Upper lobe of left lung (tissue), 6 donors: ENCODE measurements around the gene PCSK5. TPM values are rescaled to one million over a fixed set of nuclear protein-coding genes. Genes with fewer than 3 reads are reported as not detected.

Source experiments
- ATAC-seq, 2 donors: fragments of 200-7000 bp; cut with Tn5 transposase; one replicate each; pipeline ENCODE4 v1.9.1; 2022; ENCODE audit warnings: mild to moderate bottlenecking in 2 of 2, moderate library complexity in 2 of 2; ENCODE audit not compliant: low FRiP score in 2 of 2
- DNase-seq, 2 donors: peaks; one replicate each; pipeline ENCODE4 v3.0.0-alpha.2; 2019 to 2020
- H3K27ac ChIP-seq, 4 donors: fragments of 200-600 bp; sonication (generic); one replicate each; pipeline ENCODE4 v1.5.1; 2016 to 2019
- H3K27me3 ChIP-seq, 4 donors: fragments of 200-600 bp; sonication (generic); one replicate each; pipeline ENCODE4 v1.5.1; 2017 to 2019
- H3K36me3 ChIP-seq, 4 donors: fragments of 200-600 bp; sonication (generic); one replicate each; pipeline ENCODE4 v1.5.1; 2016 to 2019
- H3K4me1 ChIP-seq, 4 donors: fragments of 200-600 bp; sonication (generic); one replicate each; pipeline ENCODE4 v1.5.1; 2018 to 2019
- H3K4me3 ChIP-seq, 4 donors: fragments of 200-600 bp; sonication (generic); one replicate each; pipeline ENCODE4 v1.5.1; 2017 to 2019; ENCODE audit warnings: mild to moderate bottlenecking in 2 of 4, moderate library complexity in 1 of 4
- H3K9me3 ChIP-seq, 4 donors: fragments of 200-600 bp; sonication (generic); one replicate each; pipeline ENCODE4 v1.5.1; 2018 to 2019
- EP300 ChIP-seq, 4 donors: sonication (generic); formaldehyde crosslinking; IDR thresholded peaks; one replicate each; pipeline ENCODE4 v1.5.1; 2017; ENCODE audit warnings: antibody characterized with exemption in 4 of 4, control low read depth in 2 of 4
- POLR2A ChIP-seq, 4 donors: fragments of 450-650 bp; IDR thresholded peaks; one replicate each; pipeline ENCODE4 v1.5.1; 2016 to 2017; ENCODE audit warnings: antibody characterized with exemption in 4 of 4, mild to moderate bottlenecking in 2 of 4
- POLR2AphosphoS5 ChIP-seq, 2 donors: sonication (generic); formaldehyde crosslinking; IDR thresholded peaks; one replicate each; pipeline ENCODE4 v1.5.1; 2017; ENCODE audit warnings: antibody characterized with exemption in 2 of 2
- WGBS, 2 donors: methylation state at CpG; one replicate each; pipeline ENCODE4 v1.1.5; 2017 to 2018; 5-methylcytosine and 5-hydroxymethylcytosine counted together
- total RNA-seq, 6 donors: library from RNA; depleted of rRNA in 4 of 6; stranded (reverse); fragments of >200 nt in 4 of 6; gene quantifications; one replicate each; pipeline versions ENCODE4 v1.1.0 to v1.2.1, GENCODE V29; 2016 to 2021
- TF ChIP-seq, protein P1 (sequence below), 6 experiments: fragments of 450-650 bp in 4 of 6; fragments of 200-600 bp in 2 of 6; sonication (generic) in 2 of 6; IDR thresholded peaks; one replicate each; pipeline ENCODE4 v1.5.1; 2016 to 2019; ENCODE audit warnings: antibody characterized with exemption in 6 of 6
- donor health status: DM: no; HTN: no; CAD: no; lungs with moderate emphysema.
- donor health status: DM: no; HTN: yes; CAD: no; lungs with severe emphysema.

PCSK5 gene
- total RNA-seq, 6 donors from 2014 or later = 12.8 to 29.2 (median 18.3) TPM

DNA sequence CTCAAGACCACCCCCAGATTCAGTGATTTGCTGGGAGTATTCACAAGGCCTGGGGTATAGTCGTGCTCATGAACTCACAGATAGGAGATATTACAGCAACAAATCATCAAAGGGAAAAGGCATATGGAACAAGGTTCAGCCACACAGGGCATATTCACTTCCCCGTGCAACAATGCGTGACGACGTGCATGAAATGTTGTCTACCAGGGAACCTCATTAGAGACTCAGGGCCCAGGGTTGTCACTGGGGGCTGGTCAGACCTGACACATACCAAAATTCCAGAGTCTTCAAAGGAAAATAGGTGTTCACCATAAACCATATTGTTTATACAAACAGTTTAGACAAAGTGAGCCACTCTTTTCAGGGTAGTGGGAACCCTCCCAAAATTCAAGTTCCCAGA is 291.3 kb downstream of the PCSK5 start:
- no peaks in the 10 kb centered on the region for H3K27me3 ChIP-seq
- H3K27ac ChIP-seq = no peak overlapping the region
- WGBS, 2 donors = 92 to 95% methylated on average over 5 of the region's 5 CpGs
- TF ChIP-seq, protein P1, sequence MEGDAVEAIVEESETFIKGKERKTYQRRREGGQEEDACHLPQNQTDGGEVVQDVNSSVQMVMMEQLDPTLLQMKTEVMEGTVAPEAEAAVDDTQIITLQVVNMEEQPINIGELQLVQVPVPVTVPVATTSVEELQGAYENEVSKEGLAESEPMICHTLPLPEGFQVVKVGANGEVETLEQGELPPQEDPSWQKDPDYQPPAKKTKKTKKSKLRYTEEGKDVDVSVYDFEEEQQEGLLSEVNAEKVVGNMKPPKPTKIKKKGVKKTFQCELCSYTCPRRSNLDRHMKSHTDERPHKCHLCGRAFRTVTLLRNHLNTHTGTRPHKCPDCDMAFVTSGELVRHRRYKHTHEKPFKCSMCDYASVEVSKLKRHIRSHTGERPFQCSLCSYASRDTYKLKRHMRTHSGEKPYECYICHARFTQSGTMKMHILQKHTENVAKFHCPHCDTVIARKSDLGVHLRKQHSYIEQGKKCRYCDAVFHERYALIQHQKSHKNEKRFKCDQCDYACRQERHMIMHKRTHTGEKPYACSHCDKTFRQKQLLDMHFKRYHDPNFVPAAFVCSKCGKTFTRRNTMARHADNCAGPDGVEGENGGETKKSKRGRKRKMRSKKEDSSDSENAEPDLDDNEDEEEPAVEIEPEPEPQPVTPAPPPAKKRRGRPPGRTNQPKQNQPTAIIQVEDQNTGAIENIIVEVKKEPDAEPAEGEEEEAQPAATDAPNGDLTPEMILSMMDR (IDR thresholded peaks at IDR 0.05) = no peak
- TF ChIP-seq POLR2AphosphoS5 (IDR thresholded peaks at IDR 0.05) (no peak), POLR2A (IDR thresholded peaks at IDR 0.05) (no peak), EP300 (IDR thresholded peaks at IDR 0.05) (no peak)
- DNase-seq (no peak), ATAC-seq (no peak)
- peaks cover 0 to 10% (median 2%) of the 10 kb centered on the region in 4 donors for H3K4me1 ChIP-seq
- H3K9me3 ChIP-seq = no peaks in the 10 kb centered on the region
- H3K36me3 ChIP-seq = peaks cover 0 to 14% (median 0%) of the 10 kb centered on the region in 4 donors
- no peak overlapping the region for H3K4me3 ChIP-seq

DNA sequence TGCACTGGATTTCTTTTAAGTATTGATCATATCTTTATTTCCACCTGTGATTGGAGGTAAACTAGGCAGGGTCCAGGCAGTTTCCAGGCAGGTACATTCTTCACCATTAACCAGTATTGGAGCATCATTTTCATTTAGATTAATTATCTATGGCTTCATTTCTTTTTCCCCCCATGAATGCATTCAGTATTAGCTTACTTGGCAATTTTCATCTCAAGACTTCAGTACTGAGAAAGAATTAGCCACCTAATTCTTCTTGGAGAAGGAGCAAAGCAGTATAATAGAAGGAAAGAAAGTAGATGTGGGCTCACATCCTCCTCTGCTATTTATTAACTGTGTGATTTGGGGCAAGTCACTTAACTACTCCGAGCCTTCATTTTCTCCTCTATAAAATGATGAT is 295.0 kb downstream of the PCSK5 start:
- peaks cover 0 to 18% (median 0%) of the 10 kb centered on the region in 4 donors for H3K36me3 ChIP-seq
- DNase-seq = no peak
- no peaks in the 10 kb centered on the region for H3K27me3 ChIP-seq
- peaks cover 0 to 8% (median 2%) of the 10 kb centered on the region in 4 donors for H3K4me1 ChIP-seq
- no peak for ATAC-seq
- H3K4me3 ChIP-seq = no peak overlapping the region
- no peaks in the 10 kb centered on the region for H3K9me3 ChIP-seq
- no peak overlapping the region for H3K27ac ChIP-seq
- TF ChIP-seq EP300 (IDR thresholded peaks at IDR 0.05) = no peak
- TF ChIP-seq, protein P1 (IDR thresholded peaks at IDR 0.05) = no peak
- 91 to 97% methylated on average over 1 of the region's 1 CpG for WGBS, 2 donors

DNA sequence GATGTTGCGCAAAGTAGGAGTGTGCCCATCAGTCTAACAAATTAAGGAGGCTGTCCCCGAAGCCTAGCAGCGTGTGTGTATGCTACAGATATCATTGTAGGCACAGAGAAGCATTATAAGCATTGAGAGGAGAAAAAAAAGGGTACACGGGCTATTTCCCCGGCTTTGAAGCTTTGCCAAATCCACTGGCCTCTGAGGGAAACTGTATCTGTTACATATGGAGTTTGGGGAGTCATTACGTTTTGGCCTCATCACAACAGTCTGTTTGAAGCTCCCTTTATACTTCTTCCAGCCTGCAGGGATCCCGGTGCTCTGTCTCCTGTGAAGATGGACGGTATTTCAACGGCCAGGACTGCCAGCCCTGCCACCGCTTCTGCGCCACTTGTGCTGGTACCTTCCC is 297.8 kb downstream of the PCSK5 start:
- peak in 1 of 2 donors; percentile 6 for DNase-seq
- TF ChIP-seq, protein P1 (IDR thresholded peaks at IDR 0.05) = no peak
- H3K27ac ChIP-seq = no peak overlapping the region
- H3K9me3 ChIP-seq = no peaks in the 10 kb centered on the region
- 90 to 91% methylated on average over 11 of the region's 11 CpGs for WGBS, 2 donors
- H3K4me3 ChIP-seq = no peak overlapping the region
- H3K36me3 ChIP-seq = peaks cover 0 to 14% (median 0%) of the 10 kb centered on the region in 4 donors
- H3K4me1 ChIP-seq = no peaks in the 10 kb centered on the region
- ATAC-seq = no peak
- no peaks in the 10 kb centered on the region for H3K27me3 ChIP-seq

DNA sequence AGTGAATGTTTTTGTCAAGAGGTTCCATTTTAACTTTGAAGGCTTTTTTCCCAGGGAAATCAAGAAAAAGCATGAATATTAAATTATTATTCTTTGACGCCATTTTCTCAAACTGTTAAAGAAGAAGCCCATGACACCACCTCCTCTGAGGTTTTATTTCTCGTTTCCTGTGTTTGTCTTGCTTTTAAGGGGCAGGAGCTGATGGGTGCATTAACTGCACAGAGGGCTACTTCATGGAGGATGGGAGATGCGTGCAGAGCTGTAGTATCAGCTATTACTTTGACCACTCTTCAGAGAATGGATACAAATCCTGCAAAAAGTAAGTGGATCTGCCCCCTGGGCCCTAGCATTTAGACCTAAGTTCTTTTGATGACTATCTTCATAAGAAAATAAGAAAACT is 298.4 kb downstream of the PCSK5 start:
- WGBS, 2 donors = 92 to 93% methylated on average over 3 of the region's 3 CpGs
- no peaks in the 10 kb centered on the region for H3K27me3 ChIP-seq
- no peaks in the 10 kb centered on the region for H3K9me3 ChIP-seq
- TF ChIP-seq POLR2A (IDR thresholded peaks at IDR 0.05) (no peak), POLR2AphosphoS5 (IDR thresholded peaks at IDR 0.05) (no peak), EP300 (IDR thresholded peaks at IDR 0.05) (no peak)
- no peak overlapping the region for H3K4me3 ChIP-seq
- no peaks in the 10 kb centered on the region for H3K4me1 ChIP-seq
- H3K27ac ChIP-seq = no peak overlapping the region
- peaks cover 0 to 14% (median 0%) of the 10 kb centered on the region in 4 donors for H3K36me3 ChIP-seq
- DNase-seq (no peak), ATAC-seq (no peak)

DNA sequence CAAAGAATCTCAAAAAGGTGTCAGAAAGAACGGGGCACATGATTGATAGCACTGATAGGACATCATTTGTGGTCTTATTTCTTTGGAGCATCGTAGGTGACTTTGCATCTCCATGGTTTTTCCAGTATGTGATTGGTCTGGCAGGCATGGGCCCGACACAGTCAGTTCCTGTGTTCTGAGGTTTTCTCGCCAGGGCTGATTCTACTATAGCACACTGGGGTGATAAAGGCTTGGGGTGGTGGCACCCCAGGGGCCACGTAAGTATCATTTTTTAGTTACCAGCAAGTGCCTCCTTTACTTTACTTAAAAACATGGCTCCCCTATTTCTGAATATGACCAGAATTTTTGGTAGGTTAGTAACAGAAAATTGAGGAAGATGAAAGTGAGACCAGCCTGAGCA is 301.0 kb downstream of the PCSK5 start:
- Histone ChIP-seq H3K27ac (no peak overlapping the region), H3K36me3 (peaks cover 0 to 9% (median 0%) of the 10 kb centered on the region in 4 donors), H3K27me3 (no peaks in the 10 kb centered on the region), H3K4me3 (no peak overlapping the region), H3K4me1 (no peaks in the 10 kb centered on the region), H3K9me3 (no peaks in the 10 kb centered on the region)
- WGBS, 2 donors = 92 to 93% methylated on average over 5 of the region's 5 CpGs
- DNase-seq (no peak), ATAC-seq (no peak)
- TF ChIP-seq POLR2A (IDR thresholded peaks at IDR 0.05) = no peak
- TF ChIP-seq, protein P1 (IDR thresholded peaks at IDR 0.05) = no peak
